ENCODE data around the gene SF3B3. TPM values are rescaled to one million over a fixed set of nuclear protein-coding genes. Genes with fewer than 3 reads are reported as not detected.

SF3B3 gene
- total and polyA plus RNA-seq, 2 of the 13 experiments (the other 11 are each of a cell fraction or from before 2014, with no cell fraction given), result 157 to 500 TPM

DNA sequence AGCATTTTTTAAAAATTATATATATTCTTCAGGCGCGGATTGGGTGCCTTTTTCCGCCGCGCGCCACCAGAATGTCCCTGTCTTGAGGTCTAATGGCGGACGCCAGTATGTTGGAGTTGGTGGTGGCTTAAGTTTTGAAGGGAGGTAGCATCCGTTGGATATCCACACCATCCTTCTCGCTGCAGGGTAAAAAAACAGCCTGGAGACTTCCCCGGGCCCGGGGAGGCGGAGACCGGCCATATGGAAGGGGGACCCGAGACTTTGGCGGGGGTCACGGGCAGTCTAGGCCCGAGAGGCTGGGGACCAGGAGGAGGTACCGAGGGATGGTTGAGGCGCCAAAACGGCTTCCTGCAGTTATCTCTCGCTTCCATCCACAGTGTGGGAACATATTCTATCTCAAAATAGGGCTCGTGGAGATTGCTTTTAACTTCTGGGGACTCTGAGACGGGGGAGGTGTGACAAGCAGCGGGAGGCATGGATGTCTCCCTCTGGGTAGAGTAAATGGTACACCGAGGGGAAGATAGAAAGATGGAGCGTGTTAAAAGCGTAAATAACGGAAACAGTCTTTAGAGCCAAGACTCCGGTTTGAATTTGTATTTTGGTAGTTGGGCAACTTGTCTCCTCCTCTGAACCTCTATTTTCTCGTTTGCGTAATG, at the start of gene SF3B3 (continued):
- TF ChIP-seq ZBTB8A (CRISPR knock-in tag; IDR thresholded peaks at IDR 0.05; ENCODE audit: borderline replicate concordance, low read depth), result no peak
- TF ChIP-seq, protein P1, sequence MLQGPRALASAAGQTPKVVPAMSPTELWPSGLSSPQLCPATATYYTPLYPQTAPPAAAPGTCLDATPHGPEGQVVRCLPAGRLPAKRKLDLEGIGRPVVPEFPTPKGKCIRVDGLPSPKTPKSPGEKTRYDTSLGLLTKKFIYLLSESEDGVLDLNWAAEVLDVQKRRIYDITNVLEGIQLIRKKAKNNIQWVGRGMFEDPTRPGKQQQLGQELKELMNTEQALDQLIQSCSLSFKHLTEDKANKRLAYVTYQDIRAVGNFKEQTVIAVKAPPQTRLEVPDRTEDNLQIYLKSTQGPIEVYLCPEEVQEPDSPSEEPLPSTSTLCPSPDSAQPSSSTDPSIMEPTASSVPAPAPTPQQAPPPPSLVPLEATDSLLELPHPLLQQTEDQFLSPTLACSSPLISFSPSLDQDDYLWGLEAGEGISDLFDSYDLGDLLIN (CRISPR knock-in tag; IDR thresholded peaks at IDR 0.05; ENCODE audit: borderline replicate concordance), result no peak
- TF ChIP-seq, protein P2, sequence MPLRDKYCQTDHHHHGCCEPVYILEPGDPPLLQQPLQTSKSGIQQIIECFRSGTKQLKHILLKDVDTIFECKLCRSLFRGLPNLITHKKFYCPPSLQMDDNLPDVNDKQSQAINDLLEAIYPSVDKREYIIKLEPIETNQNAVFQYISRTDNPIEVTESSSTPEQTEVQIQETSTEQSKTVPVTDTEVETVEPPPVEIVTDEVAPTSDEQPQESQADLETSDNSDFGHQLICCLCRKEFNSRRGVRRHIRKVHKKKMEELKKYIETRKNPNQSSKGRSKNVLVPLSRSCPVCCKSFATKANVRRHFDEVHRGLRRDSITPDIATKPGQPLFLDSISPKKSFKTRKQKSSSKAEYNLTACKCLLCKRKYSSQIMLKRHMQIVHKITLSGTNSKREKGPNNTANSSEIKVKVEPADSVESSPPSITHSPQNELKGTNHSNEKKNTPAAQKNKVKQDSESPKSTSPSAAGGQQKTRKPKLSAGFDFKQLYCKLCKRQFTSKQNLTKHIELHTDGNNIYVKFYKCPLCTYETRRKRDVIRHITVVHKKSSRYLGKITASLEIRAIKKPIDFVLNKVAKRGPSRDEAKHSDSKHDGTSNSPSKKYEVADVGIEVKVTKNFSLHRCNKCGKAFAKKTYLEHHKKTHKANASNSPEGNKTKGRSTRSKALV (CRISPR knock-in tag; IDR thresholded peaks at IDR 0.05), result peak; percentile 79; the same call in 1 of the 2 replicates
- TF ChIP-seq MEF2D (CRISPR knock-in tag; IDR thresholded peaks at IDR 0.05), result peak; percentile 36; the same call in 1 of the 2 replicates
- TF ChIP-seq HCFC1 (IDR thresholded peaks at IDR 0.05; ENCODE audit: low read depth, low read length), result no peak
- TF ChIP-seq ZNF549 (CRISPR knock-in tag; IDR thresholded peaks at IDR 0.05), result no peak
- no peak for TF ChIP-seq CENPT (CRISPR knock-in tag; IDR thresholded peaks at IDR 0.05; ENCODE audit: low read depth)
- peak; percentile 8; the same call in 1 of the 2 replicates for TF ChIP-seq RARA (CRISPR knock-in tag; IDR thresholded peaks at IDR 0.05)
- TF ChIP-seq ZNF24 (IDR thresholded peaks at IDR 0.05), result peak; percentile 63
- TF ChIP-seq, protein P3, sequence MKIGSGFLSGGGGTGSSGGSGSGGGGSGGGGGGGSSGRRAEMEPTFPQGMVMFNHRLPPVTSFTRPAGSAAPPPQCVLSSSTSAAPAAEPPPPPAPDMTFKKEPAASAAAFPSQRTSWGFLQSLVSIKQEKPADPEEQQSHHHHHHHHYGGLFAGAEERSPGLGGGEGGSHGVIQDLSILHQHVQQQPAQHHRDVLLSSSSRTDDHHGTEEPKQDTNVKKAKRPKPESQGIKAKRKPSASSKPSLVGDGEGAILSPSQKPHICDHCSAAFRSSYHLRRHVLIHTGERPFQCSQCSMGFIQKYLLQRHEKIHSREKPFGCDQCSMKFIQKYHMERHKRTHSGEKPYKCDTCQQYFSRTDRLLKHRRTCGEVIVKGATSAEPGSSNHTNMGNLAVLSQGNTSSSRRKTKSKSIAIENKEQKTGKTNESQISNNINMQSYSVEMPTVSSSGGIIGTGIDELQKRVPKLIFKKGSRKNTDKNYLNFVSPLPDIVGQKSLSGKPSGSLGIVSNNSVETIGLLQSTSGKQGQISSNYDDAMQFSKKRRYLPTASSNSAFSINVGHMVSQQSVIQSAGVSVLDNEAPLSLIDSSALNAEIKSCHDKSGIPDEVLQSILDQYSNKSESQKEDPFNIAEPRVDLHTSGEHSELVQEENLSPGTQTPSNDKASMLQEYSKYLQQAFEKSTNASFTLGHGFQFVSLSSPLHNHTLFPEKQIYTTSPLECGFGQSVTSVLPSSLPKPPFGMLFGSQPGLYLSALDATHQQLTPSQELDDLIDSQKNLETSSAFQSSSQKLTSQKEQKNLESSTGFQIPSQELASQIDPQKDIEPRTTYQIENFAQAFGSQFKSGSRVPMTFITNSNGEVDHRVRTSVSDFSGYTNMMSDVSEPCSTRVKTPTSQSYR (CRISPR knock-in tag; IDR thresholded peaks at IDR 0.05; ENCODE audit: borderline replicate concordance), result no peak
- no peak for TF ChIP-seq CAMTA2 (CRISPR knock-in tag; IDR thresholded peaks at IDR 0.05; ENCODE audit: borderline replicate concordance)
- peak; percentile 93 for TF ChIP-seq DR1 (CRISPR knock-in tag; IDR thresholded peaks at IDR 0.05)
- TF ChIP-seq, protein P4, sequence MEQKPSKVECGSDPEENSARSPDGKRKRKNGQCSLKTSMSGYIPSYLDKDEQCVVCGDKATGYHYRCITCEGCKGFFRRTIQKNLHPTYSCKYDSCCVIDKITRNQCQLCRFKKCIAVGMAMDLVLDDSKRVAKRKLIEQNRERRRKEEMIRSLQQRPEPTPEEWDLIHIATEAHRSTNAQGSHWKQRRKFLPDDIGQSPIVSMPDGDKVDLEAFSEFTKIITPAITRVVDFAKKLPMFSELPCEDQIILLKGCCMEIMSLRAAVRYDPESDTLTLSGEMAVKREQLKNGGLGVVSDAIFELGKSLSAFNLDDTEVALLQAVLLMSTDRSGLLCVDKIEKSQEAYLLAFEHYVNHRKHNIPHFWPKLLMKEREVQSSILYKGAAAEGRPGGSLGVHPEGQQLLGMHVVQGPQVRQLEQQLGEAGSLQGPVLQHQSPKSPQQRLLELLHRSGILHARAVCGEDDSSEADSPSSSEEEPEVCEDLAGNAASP (CRISPR knock-in tag; IDR thresholded peaks at IDR 0.05; ENCODE audit: borderline replicate concordance), result 0 out of 2 replicates have a peak, but pooled peaks have one; percentile 14
- no peak for TF ChIP-seq IKZF1 (IDR thresholded peaks at IDR 0.05)
- TF ChIP-seq ZNF563 (CRISPR knock-in tag; IDR thresholded peaks at IDR 0.05), result peak; percentile 11; the same call in 1 of the 2 replicates
- TF ChIP-seq ZNF816 (CRISPR knock-in tag; IDR thresholded peaks at IDR 0.05; ENCODE audit: borderline replicate concordance), result peak; percentile 89; the same call in 1 of the 2 replicates
- TF ChIP-seq, protein P5, sequence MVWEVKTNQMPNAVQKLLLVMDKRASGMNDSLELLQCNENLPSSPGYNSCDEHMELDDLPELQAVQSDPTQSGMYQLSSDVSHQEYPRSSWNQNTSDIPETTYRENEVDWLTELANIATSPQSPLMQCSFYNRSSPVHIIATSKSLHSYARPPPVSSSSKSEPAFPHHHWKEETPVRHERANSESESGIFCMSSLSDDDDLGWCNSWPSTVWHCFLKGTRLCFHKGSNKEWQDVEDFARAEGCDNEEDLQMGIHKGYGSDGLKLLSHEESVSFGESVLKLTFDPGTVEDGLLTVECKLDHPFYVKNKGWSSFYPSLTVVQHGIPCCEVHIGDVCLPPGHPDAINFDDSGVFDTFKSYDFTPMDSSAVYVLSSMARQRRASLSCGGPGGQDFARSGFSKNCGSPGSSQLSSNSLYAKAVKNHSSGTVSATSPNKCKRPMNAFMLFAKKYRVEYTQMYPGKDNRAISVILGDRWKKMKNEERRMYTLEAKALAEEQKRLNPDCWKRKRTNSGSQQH (CRISPR knock-in tag; IDR thresholded peaks at IDR 0.05; ENCODE audit: low read depth), result peak; percentile 89; the same call in 1 of the 2 replicates
- 0 out of 2 replicates have a peak, but pooled peaks have one; percentile 75 for TF ChIP-seq ZNF737 (CRISPR knock-in tag; IDR thresholded peaks at IDR 0.05; ENCODE audit: borderline replicate concordance)
